HEK293 (cell line): ENCODE data around the gene RNU6-7.

Source experiments
- REST ChIP-seq: fragments of 450-650 bp; formaldehyde crosslinking; IDR thresholded peaks from 2 replicates; pipeline ENCODE4 v1.5.1; 2016; ENCODE audit warnings: missing biosample characterization, missing genetic modification characterization
- YY1 ChIP-seq: fragments of 450-650 bp; formaldehyde crosslinking; IDR thresholded peaks from 2 replicates; pipeline ENCODE4 v1.5.1; 2018; ENCODE audit warnings: missing biosample characterization, missing genetic modification characterization
- ZNF654 ChIP-seq: fragments of 450-650 bp; formaldehyde crosslinking; IDR thresholded peaks from 2 replicates; pipeline ENCODE4 v1.5.1; 2016; ENCODE audit warnings: low read depth, missing biosample characterization, missing genetic modification characterization
- TF ChIP-seq, protein P1 (sequence below): fragments of 450-650 bp; formaldehyde crosslinking; IDR thresholded peaks from 2 replicates; pipeline ENCODE4 v1.5.1; 2016; ENCODE audit warnings: missing biosample characterization, missing genetic modification characterization

GRCh38 chr14:32246751-32247150, 44.9 kb downstream of the RNU6-7 start:
- TF ChIP-seq, protein P1, sequence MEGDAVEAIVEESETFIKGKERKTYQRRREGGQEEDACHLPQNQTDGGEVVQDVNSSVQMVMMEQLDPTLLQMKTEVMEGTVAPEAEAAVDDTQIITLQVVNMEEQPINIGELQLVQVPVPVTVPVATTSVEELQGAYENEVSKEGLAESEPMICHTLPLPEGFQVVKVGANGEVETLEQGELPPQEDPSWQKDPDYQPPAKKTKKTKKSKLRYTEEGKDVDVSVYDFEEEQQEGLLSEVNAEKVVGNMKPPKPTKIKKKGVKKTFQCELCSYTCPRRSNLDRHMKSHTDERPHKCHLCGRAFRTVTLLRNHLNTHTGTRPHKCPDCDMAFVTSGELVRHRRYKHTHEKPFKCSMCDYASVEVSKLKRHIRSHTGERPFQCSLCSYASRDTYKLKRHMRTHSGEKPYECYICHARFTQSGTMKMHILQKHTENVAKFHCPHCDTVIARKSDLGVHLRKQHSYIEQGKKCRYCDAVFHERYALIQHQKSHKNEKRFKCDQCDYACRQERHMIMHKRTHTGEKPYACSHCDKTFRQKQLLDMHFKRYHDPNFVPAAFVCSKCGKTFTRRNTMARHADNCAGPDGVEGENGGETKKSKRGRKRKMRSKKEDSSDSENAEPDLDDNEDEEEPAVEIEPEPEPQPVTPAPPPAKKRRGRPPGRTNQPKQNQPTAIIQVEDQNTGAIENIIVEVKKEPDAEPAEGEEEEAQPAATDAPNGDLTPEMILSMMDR (tag by site-specific recombination), result no peak
- no peak for TF ChIP-seq ZNF654 (tag by site-specific recombination)
- no peak for TF ChIP-seq YY1 (tag by site-specific recombination)
- no peak for TF ChIP-seq REST (tag by site-specific recombination)
